Astrocyte of the cerebellum (primary cell): Measurements from ENCODE around the gene TOMM20L.

ENCODE experiments used
- DNase-seq: peaks from one replicate; pipeline ENCODE4 v3.0.0-alpha.2; 2011; ENCODE audit warnings: low read depth
- H3K4me3 ChIP-seq: 2 replicates; pipeline ENCODE4 v1.5.1; 2011; ENCODE audit warnings: mild to moderate bottlenecking, low read depth, low read length, moderate library complexity
- in situ Hi-C: cut with HindIII; loops from 2 replicates; pipeline ENCODE4 v1.10.0; 2017; ENCODE audit warnings: low sequenced_read_pairs
- TF ChIP-seq, protein P1 (sequence below): IDR thresholded peaks from 2 replicates; pipeline ENCODE4 v1.5.1; 2012; ENCODE audit warnings: low read length, low read depth, moderate library complexity, mild to moderate bottlenecking; ENCODE audit errors: missing control alignments

The TOMM20L gene

DNA sequence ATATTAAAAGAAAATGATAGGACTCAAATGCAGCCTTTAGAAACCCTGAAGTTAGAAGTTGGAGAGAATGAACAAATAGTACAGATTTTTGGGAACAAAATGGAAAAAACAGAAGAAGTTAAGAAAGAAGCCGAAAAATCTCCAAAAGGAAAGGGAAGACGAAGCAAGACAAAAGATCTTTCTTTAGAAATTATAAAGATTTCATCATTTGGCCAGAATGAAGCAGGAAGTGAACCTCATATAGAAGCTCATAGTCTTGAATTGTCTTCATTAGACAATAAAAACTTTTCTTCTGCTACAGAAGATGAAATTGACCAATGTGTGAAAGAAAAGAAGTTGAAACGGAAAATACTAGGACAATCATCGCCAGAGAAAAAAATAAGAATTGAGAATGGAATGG lies 31.4 kb upstream of the TOMM20L start:
- in situ Hi-C loops: no loop called here
- TF ChIP-seq, protein P1, sequence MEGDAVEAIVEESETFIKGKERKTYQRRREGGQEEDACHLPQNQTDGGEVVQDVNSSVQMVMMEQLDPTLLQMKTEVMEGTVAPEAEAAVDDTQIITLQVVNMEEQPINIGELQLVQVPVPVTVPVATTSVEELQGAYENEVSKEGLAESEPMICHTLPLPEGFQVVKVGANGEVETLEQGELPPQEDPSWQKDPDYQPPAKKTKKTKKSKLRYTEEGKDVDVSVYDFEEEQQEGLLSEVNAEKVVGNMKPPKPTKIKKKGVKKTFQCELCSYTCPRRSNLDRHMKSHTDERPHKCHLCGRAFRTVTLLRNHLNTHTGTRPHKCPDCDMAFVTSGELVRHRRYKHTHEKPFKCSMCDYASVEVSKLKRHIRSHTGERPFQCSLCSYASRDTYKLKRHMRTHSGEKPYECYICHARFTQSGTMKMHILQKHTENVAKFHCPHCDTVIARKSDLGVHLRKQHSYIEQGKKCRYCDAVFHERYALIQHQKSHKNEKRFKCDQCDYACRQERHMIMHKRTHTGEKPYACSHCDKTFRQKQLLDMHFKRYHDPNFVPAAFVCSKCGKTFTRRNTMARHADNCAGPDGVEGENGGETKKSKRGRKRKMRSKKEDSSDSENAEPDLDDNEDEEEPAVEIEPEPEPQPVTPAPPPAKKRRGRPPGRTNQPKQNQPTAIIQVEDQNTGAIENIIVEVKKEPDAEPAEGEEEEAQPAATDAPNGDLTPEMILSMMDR: no peak
- no peak for DNase-seq
- no peak overlapping the region for H3K4me3 ChIP-seq

DNA sequence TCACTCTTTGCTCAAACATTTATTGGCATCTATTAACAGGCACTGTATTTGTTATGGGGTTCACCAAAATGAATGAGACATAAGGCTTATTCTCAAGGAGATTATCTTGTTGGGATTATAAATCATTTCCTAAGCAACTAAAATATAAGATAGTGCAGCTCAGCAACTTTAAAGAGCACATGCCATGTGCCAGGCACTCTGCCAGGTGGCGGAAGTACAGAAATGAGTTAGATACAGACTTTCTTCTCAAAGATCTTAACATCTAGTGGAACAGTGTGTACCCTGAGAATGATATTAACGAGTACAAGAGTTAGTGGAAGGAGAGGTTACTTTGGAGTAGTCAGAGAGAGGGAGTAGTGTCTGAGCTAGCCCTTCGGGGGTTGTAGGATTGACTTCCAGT lies 28.4 kb upstream of the TOMM20L start:
- H3K4me3 ChIP-seq: no peak overlapping the region
- in situ Hi-C loops: no loop called here
- no peak for DNase-seq
- TF ChIP-seq, protein P1: no peak

DNA sequence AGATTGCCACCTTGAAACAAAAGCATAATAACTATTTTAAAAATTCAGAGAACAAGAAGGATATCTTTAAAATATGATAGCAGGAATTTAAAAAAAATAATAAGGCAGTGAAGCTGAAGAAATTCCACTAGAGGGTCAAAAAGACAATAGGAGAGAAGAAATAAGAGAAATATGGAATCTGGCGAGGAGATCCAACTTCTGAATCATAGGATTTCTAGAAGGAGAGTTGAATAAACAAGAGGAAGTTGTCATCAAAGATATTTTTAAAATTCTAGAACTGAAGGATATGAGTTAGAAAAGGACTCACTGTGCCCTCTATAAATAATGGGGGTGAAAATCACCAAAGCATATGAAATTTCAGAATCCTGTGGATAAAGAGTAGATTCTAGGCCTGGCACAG lies 26.8 kb upstream of the TOMM20L start:
- in situ Hi-C loops: no loop called here
- no peak for DNase-seq
- TF ChIP-seq, protein P1: no peak
- H3K4me3 ChIP-seq: no peak overlapping the region

DNA sequence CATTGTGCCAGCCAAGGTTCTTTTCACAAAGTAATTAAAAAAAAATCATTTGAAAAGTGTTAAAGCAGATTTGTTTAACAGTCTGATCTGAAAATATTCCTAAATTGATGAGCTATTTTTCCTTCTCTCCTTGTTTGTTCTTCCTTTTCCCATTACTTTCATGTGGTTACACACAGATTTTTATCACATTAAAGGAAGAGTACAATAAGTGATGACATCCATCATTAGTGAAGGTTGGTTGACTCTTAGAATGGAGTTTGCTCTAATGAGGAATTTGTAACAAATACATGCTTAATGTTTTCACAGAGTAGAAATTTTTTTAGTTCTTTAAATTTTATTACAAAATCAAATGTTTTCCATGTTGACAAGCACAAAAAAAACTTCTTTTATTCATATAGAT lies 18.9 kb upstream of the TOMM20L start:
- TF ChIP-seq, protein P1: no peak
- in situ Hi-C loops: no loop called here
- DNase-seq: no peak
- no peak overlapping the region for H3K4me3 ChIP-seq

DNA sequence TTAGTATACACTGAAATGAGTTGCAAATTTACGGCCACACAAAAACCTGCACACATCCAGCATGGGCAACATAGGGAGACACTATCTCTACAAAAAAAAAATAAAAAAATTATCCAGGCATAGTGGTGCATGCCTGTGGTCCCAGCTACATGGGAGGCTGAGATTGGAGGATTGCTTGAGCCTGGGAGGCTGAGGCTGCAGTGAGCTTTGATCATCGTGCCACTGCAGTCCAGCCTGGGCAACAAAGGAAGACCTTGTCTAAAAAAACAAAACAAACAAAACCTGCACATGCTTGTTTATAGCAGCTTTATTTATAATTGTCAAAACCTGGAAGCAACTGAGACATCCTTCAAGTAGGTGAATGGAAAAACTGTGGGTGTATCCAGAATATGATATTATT lies 4.9 kb upstream of the TOMM20L start:
- in situ Hi-C loops: no loop called here
- no peak overlapping the region for H3K4me3 ChIP-seq
- DNase-seq: no peak
- TF ChIP-seq, protein P1: no peak

DNA sequence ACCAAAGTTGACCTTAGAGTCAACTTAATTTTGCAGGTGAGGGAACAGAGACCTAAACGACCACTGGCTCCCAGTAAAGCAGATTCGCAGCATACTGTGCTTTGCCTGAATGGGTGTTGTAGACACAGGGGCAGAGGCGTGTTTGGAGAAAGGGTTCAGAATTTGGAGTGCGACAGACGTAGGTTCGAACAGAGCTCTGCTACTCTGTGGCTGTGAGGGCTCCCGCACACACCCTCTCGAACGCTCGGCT lies 243 bp upstream of the TOMM20L start:
- in situ Hi-C loops: no loop called here
- no peak for DNase-seq
- TF ChIP-seq, protein P1: no peak
- peak overlapping the region; percentile 39 for H3K4me3 ChIP-seq

DNA sequence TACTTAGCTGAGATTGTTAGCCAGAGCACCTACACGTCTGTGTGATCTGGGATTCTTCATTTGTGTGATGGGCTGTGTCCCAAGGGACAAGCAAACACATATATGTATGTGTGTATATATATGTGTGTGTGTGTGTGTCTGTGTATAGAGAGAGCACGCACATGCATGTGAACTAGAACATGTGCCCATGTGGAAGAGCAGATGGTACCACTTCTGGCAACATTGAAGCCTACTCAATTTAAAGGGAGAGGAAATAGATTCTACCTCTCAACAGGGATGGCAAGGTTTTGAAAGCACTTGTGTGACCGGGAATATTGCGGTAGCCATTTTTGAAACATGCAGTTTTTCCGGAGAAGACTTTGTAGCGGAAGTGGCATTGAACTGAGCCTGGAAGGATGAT lies 1.4 kb downstream of the TOMM20L start:
- TF ChIP-seq, protein P1: no peak
- no peak overlapping the region for H3K4me3 ChIP-seq
- in situ Hi-C loops: no loop called here
- no peak for DNase-seq
